Measurements from ENCODE around the gene FBXW11.
"Not testable (repeated sequence)": the region's sequence is repeated elsewhere in the genome, so short reads cannot be mapped to it uniquely, and the experiment has no call there.

FBXW11 gene

DNA sequence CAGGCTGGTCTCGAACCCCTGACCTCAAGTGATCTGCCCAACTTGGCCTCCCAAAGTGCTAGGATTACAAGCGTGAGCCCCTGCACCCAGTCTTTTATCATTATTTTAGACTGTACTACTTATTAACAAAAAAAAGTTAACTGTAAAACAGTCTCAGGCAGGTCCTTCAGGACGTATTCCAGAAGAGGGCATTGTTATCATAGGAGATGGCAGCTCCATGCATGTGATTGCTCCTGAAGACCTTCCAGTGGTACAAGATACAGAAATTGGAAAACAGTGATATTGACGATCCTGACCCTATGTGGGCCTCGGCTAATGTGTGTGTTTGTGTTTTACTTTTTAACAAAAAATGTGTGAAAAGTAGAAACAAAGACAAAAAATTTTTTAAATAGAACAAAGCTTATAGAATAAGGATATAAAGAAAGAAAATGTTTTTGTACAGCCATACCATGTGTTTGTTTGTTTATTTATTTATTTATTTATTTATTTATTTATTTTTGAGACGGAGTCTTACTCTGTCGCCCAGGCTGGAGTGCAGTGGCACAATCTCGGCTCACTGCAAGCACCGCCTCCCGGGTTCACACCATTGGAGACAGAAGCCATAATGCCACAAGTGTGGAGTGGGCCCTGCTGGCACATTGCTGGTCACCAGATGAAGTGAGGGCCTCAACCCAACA, 13.8 kb upstream of the FBXW11 start:
- DNase-seq (ENCODE audit: low read depth in 2 of 2), result not testable (repeated sequence)

DNA sequence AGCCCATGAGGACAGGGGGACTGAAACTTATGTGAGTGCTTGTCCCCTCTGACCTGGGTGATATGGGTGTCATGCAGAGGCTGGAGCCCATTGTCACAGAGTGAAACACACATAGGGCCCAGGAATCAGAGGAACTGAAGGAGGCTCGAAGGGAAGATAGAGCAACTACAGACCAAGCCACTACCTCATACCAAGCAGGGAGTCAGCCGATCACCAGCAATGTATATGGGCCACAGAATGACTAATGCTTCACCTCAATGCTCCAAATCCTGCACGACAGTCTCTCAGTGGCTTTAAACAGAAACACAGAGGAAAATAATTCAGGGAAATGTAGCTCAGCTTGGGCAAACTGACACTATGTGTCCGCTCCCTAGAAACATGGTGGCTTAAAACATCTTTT, 8.9 kb upstream of the FBXW11 start:
- no peak for DNase-seq (ENCODE audit: low read depth in 2 of 2)

GRCh38 chr5:172010278-172010677, 3.8 kb upstream of the FBXW11 start:
- DNase-seq (ENCODE audit: low read depth in 2 of 2), result no peak

DNA sequence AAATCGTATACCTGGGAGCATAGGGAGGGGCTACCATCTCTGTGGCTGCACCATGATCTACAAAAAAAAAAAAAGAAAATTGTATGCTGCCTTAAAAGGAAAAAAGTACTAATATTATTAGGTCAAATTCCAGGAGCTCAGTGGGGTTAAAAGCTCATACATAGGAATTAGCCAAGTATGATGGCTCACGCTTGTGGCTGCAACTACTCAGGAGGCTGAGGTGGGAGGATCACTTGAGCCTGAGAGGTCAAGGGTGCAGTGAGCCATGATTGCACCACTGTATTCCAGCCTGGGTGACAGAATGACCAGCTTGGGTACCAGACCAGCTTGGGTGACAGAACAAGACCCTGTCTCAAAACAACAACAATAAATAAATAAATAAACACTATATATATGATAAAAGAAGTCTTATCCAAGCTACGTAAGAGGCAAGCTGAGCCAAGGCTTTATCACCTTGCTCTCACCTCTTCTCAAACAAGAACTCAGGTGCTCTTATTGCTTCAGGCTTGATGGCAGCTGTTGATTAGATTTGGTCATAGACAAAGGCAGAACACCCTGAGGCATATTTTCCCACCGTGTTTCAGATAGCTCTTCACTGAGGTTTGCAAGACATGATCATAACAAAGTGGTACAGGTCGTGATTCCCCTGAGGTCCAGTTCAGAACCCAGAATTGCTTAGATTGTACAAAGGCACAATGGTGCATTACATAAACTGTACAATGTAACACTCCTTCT, 3.3 kb upstream of the FBXW11 start:
- DNase-seq (ENCODE audit: low read depth in 2 of 2), result no peak

DNA sequence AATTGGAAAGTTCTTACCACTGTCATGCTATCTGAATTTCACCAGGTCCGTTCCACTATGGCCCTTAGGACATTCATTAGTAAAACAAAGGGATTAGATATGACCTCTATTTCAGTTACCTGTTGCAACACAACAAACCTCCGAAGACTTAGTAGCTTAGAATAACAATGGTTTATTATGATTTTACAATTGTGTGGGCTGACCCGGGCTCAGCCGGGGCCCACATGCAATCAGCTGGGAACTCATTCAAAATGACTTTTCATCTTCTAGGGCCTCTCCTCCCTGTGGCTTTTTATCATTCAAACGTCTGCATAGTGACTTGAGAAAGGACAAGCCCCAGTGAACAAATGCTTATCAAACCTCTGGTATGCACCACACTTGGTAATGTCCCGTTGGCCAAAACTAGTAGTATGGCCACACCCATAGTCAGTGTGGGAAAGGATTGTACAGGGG, 2.3 kb upstream of the FBXW11 start:
- no peak for DNase-seq (ENCODE audit: low read depth in 2 of 2)

GRCh38 chr5:172008111-172008455, 1.6 kb upstream of the FBXW11 start:
- no peak for DNase-seq (ENCODE audit: low read depth in 2 of 2)

DNA sequence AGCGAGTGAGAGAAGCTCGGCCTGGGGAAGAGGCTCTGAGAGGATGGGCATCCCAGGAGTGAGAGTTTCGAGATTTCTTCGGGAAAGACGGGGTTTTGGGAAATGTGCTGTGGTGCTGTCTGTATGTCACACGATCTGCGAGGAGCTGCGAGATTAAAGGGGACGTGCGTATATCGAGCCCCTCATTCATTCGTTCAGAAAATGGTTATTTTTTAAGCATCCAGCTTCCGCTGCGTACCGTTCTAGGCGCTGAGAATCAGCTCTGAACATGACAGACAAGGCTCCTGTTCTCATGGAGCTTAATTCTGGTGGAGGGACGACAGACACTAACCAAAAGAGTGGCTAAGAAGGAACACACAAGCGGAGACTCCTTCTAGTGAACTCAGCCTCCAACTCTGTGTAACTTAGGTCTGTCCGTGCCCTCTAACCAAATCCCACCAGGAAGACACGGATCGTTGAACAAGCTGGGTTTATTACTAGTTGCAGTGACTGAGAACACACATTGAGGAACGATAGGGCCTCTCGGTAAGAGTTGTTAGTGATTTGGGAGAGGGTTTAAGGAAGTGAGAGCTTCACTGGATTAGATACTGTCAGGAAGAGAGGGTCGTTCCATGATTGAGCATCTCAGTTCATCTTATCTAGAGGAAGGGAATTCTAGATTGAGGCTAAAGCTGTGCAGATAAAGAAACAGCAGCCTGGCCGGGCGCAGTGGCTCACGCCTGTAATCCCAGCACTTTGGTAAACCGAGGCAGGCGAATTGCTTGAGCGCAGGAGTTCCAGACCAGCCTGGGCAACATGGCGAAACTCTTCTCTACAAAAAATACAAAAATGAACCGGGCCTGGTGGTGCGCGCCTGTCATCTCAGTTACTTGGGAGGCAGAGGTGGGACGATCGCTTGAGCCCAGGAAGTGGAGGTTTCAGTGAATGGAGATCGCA, 1.0 kb upstream of the FBXW11 start:
- DNase-seq (ENCODE audit: low read depth in 2 of 2), result no peak

GRCh38 chr5:172005708-172006320, 624 bp downstream of the FBXW11 start:
- DNase-seq (ENCODE audit: low read depth in 2 of 2), result peak in 1 of 2 donors; percentile 13

- no peak for DNase-seq (ENCODE audit: low read depth in 2 of 2)
Measured at GRCh38 chr5:172004824-172005237, 1.6 kb downstream of the FBXW11 start.

- DNase-seq (ENCODE audit: low read depth in 2 of 2), result no peak
Measured at GRCh38 chr5:172003746-172004145, 2.7 kb downstream of the FBXW11 start.

- no peak for DNase-seq (ENCODE audit: low read depth in 2 of 2)
Measured at GRCh38 chr5:172002840-172003512, 3.5 kb downstream of the FBXW11 start.

GRCh38 chr5:172002310-172002709, 4.1 kb downstream of the FBXW11 start:
- no peak for DNase-seq (ENCODE audit: low read depth in 2 of 2)

DNA sequence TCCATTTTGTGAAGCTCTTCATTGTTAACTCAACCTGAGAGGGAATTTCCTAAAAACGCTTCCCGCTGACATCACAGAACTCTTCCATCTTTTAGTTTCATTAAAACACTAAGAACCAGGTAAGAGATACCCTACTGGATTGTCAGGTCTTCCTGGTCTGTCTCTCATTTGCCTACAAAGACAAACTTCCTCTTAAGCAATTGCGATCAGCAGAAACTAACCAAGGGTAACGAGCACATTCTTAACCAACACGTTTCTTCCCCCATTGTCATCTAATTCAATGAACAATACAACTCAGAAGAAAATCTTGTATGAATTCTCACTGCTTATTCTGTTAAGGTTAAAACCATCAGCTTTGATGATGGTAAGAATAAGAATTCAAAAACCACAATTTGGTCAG, 6.6 kb downstream of the FBXW11 start:
- DNase-seq (ENCODE audit: low read depth in 2 of 2), result no peak

GRCh38 chr5:171999100-171999499, 7.3 kb downstream of the FBXW11 start:
- no peak for DNase-seq (ENCODE audit: low read depth in 2 of 2)

DNA sequence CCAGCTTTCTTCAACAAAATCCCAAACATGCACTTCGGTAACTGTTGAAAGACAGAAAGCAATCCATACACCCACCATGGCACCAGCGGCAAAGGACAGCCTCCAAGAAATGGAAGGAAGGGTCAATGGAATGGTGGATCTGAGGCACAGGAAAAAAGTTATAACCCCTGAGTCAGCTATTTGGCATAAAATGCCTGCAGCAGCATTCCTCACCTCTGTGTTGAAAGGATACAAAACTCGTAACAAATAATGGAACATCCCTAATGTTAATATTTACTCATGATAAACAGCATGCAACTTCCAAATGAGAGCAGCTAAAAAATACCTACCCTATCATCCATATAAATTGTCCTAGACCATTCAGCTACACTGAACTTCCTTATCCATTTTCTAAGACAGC, 9.4 kb downstream of the FBXW11 start:
- DNase-seq (ENCODE audit: low read depth in 2 of 2), result no peak

DNA sequence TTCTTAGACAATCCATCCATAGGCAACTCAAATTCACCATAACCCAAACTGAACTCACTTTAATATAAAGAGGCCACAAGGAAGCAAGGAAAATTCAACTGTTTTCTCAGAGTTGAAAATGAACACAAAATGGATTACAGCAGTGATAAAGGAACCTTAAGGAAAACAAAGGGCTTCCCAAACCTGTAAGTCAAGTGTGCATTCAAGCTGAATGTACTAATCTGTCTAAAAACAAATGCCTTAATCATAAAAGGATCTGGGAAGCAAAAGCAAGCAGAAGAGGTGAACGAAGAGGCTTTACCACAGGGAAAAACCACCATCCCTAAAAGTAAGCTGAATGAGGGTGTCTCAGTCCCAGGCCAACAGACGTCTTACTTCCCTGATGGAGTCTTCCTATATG, 13.6 kb downstream of the FBXW11 start:
- DNase-seq (ENCODE audit: low read depth in 2 of 2), result no peak

DNA sequence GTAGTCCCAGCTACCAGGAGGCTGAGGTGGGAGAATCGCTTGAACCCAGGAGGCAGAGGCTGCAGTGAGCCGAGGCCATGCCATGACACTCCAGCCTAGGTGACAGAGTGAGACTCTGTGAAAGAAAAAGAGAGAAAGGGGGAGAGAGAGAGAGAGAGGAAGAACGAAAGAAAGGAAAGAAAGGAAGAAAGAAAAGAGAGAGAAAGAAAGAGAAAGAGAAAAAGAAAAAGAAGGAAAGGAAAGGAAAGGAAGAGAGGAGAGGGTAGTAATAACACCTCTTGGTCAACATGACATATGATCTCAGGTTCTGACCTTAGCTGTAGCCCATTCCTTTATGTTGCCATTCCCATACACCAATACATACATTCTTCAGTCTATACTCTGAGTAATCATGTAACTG, 14.1 kb downstream of the FBXW11 start:
- no peak for DNase-seq (ENCODE audit: low read depth in 2 of 2)

DNA sequence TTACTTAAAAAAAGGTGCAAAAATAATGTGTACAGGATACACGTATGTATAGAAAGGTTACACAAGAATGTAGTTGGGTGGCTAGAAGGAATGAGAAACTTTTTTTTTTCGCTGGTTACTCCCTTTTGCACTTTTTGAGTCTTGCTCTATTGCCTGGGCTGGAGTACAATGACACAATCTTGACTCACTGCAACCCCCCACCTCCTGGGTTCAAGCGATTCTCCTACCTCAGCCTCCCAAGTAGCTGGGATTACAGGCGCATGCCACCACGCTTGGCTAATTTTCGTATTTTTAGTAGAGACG, 15.8 kb downstream of the FBXW11 start:
- DNase-seq (ENCODE audit: low read depth in 2 of 2), result no peak

GRCh38 chr5:171989946-171990712, 16.3 kb downstream of the FBXW11 start:
- DNase-seq (ENCODE audit: low read depth in 2 of 2), result no peak

DNA sequence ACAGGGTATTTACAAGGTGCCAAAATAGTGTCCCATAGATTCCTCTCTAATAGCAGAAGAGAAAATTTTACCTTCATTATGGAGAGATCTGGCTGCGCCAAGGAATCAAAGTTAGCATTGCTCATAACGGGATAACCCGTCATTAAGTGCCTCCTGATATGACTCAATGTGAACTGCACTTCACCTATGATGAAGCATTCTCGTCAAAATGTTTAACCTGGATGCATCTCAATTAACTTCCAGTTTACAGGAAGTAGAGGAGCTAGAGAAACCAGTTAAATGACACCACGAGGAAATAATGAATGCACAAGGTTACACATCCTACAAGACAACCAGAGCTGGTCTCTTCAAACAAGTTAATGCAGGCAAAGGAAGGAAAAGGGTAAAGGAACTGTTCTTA, 17.2 kb downstream of the FBXW11 start:
- no peak for DNase-seq (ENCODE audit: low read depth in 2 of 2)

DNA sequence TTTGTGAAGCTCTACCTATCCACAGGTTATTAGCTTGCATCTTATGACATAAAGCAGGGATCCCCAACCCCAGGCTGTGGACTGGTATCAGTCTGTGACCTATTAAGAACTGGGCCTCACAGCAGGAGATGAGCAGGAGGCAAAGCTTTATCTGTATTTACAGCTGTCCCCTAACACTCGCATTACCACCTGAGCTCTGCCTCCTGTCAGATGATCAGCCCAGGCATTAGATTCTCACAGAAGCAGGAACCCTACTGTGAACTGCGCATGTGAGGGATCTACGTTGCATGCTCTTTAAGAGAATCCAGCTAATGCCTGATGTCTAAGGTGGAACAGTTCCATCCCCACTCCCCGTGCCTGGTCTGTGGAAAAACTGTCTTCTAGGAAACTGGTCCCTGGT, 19.7 kb downstream of the FBXW11 start:
- no peak for DNase-seq (ENCODE audit: low read depth in 2 of 2)

Measured in stimulated activated CD4-positive, alpha-beta T cell treated with anti-CD3 and anti-CD28 coated beads, Interleukin-1b, Interleukin-23, amount 100 ng/mL, for 1 hour (primary cell).